HG02870 (cell line): ENCODE data around the gene CFAP157.

Source experiments
- ATAC-seq: cut with Tn5 transposase; IDR thresholded peaks from one replicate; pipeline ENCODE4 v1.9.1; 2021; ENCODE audit warnings: mild to moderate bottlenecking, moderate library complexity; ENCODE audit not compliant: unreplicated experiment

The CFAP157 gene

GRCh38 chr9:127706836-127707241, at the start of gene CFAP157:
Gene CFAP157, plus strand, starts transcription at chr9:127706988. Its CDS starts 44 bp downstream, at chr9:127707032.
- ATAC-seq: no peak

DNA sequence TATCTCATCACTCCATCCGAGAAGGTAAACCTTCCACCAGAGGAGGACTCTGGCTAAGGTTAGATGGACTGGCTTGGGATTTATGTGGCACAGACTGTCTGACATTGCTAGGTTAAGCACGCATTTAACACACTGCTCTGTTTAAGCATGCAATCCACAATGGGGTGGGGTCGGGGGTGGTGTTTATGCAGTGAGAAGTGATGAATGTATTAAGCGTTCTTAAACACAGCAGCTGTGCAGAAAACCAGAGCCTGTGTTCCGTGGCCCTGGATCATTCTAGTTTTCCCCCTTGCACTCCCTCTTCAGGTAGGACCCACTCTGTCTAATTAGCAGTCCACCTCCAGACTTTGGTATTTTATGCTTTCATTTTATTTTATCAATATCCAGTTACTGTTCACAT, 48.4 kb upstream of the CFAP157 start:
- no peak for ATAC-seq

- ATAC-seq: no peak
These were observed 45.7 kb upstream of the CFAP157 start for GRCh38 chr9:127660886-127661741.

- no peak for ATAC-seq
These were observed 44.2 kb upstream of the CFAP157 start for GRCh38 chr9:127662617-127663016.

GRCh38 chr9:127664324-127664677, 42.5 kb upstream of the CFAP157 start:
- no peak for ATAC-seq

- no peak for ATAC-seq
These were observed 41.9 kb upstream of the CFAP157 start for GRCh38 chr9:127664678-127665507.

GRCh38 chr9:127667127-127667844, 39.5 kb upstream of the CFAP157 start:
- no peak for ATAC-seq

DNA sequence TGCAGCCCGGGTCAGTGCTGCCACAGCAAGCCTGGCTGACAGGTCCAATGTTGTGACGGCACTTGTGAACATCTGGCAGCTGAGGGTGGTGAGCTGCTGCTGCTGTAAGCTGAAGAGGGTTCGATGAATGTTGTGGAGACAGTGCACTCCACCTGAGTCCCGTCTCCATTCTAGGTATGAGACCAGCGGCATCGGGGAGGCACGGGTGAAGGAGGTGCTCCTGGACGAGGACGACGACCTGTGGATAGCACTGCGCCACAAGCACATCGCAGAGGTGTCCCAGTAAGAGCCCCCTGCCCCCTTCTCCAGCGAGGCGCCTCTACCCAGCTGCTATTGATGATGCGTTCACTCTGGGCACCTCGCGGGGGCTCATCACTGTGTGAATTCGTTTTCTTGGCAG, 38.9 kb upstream of the CFAP157 start:
- ATAC-seq: no peak

- ATAC-seq: no peak
These were observed 33.6 kb upstream of the CFAP157 start for GRCh38 chr9:127673234-127673633.

DNA sequence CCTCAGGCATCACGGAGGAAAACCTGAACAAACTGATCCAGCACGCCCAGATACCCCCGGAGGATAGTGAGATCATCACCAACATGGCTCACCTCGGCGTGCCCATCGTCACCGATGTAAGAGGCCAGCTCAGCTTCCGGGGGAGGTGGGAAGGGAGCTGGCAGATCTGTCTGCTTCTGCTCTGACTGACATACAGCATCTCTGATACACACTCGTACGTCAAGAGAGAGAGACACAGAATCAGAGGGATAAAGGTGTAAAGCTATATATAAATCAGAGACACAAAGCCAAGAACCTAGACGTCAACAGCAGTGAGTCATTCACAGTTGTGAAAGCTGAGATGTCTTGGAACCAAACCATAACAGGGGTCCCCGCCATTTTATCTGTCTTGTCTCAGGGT, 30.1 kb upstream of the CFAP157 start:
- no peak for ATAC-seq

DNA sequence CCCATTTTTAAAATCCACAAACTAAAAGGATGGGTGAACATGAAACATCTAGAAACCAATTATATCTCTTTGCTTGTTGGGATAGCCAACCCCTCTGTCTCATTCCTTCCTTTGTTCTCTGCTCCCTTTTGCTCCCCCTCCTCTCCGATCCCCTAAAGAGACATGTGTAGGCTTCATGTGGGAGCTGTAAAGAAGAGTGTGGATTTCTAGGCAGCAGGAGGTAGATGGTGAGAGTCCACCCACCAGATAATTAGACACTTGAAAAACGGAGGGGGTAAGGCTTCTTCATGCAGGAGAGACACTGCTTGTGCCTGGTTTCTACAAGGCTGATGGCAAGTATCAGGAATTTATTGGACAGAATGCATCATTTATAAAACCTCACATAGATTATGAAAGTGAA, 27.3 kb upstream of the CFAP157 start:
- ATAC-seq: no peak

GRCh38 chr9:127680226-127680625, 26.6 kb upstream of the CFAP157 start:
- ATAC-seq: no peak

GRCh38 chr9:127680846-127681245, 25.9 kb upstream of the CFAP157 start:
- no peak for ATAC-seq

DNA sequence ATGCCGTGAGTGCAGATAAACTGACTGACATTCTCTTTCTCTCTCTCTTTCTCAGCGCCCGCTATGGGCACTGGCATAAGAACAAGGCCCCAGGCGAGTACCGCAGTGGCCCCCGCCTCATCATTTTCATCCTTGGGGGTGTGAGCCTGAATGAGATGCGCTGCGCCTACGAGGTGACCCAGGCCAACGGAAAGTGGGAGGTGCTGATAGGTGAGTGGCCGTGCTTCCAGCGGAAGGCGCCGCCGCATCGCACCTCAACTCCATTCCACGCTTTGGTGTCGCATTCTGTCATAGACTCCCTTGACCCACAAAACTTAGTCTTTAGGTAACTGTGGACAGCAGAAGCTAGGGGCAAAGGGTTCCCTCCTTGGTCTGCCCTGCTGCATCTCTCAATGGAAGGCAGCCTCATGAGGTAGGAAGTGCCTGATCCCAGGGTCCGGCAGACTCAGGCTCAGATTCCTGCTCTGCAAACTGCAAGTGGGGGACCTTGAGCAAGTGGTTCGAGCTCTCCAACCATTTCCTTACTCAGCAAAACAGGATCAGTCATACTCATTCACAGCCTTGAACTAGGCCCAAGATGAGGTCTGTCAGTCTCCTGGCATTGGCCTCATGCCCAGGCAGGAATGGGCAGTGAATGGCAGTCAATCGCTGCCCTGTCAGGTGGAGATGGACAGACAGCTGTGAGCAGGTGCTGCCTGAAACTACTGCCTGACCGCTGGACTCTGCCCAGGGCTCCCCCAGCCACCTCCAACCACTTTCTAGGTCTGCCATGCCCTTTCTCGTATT, 24.2 kb upstream of the CFAP157 start:
- no peak for ATAC-seq

GRCh38 chr9:127683723-127684122, 23.1 kb upstream of the CFAP157 start:
- no peak for ATAC-seq

GRCh38 chr9:127684576-127684975, 22.2 kb upstream of the CFAP157 start:
- no peak for ATAC-seq

GRCh38 chr9:127686461-127687393, 20.1 kb upstream of the CFAP157 start:
- ATAC-seq: no peak

GRCh38 chr9:127689329-127690000, 17.3 kb upstream of the CFAP157 start:
- ATAC-seq: no peak

GRCh38 chr9:127690735-127691134, 16.1 kb upstream of the CFAP157 start:
- ATAC-seq: no peak
